GM19023 (cell line): Measurements from ENCODE around the gene TCF7L1.

Experiments
- ATAC-seq: cut with Tn5 transposase; IDR thresholded peaks from one replicate; pipeline ENCODE4 v1.9.1; 2021; ENCODE audit warnings: mild to moderate bottlenecking, moderate library complexity; ENCODE audit not compliant: unreplicated experiment

TCF7L1 gene

DNA sequence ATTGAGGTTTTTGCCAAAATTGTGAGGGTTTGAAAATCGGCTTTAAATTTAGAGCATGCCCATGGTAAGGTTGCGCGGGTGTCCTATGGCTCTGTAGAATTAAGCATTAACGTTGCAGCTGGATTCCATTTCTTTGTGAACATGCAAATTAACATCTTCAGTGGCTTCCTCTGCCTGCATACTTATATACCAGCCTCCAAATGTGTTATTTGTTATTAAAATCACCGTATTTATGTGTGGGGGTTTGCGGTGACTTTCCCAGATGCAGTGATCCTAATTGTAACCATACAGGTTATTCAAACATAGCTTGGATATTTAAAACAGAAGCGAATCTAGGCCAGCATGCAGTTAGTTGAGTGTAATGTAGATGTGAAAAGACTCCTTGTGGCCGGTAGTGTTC, 114.4 kb downstream of the TCF7L1 start:
- no peak for ATAC-seq

DNA sequence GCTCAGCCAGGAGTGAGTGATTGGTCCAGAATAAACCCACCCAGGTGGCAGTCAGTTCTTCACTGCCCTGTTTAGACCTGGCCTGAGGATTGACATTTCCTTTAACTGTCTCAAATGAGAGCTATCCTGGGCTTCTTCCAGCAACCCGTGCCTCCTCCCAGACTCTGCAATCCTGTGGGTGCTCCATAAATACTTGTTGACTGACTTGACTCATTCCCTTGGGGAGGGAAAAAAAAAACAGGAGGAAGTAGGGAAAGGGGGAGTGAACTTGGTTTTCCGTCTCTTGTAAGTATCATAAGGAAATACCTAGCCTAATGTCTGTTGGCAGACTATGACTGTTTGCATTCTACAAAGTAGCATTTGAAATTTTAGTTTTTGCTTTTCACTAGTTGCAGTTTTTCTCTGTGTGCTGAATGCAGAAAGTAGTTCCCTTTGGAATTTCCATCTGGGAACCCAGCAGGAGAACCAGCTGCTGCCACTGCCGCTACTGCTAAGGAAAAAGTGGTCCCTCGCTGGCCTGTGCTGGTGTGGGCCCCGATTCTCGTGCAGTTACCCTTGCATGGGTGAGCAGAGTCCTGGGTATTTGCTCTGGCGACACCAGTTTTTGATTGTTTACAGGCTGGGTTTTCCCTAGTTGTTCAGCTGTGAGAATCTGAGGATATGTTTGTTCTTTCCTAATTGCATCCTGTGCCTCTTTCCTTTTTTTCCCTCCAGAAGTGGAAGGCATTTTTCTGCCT, 115.7 kb downstream of the TCF7L1 start:
- no peak for ATAC-seq

DNA sequence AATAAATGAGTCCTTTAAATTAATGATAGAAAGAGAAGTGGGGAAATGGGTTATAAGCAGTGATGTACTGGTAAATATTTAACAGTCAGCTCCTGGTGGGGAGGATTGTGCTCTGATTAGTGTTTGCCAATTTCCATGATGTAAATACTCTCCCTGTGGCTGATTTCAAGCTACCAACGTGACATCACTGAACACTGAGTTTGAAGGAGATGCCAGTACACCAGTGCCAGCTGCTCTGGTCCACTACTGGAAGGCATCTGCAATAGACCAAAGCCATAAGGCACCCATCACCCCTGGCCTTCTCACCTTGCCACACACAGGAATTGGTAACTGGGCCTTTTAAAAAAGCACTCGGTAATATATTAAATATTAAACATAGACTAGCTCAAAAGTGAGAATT, 116.9 kb downstream of the TCF7L1 start:
- ATAC-seq = no peak

DNA sequence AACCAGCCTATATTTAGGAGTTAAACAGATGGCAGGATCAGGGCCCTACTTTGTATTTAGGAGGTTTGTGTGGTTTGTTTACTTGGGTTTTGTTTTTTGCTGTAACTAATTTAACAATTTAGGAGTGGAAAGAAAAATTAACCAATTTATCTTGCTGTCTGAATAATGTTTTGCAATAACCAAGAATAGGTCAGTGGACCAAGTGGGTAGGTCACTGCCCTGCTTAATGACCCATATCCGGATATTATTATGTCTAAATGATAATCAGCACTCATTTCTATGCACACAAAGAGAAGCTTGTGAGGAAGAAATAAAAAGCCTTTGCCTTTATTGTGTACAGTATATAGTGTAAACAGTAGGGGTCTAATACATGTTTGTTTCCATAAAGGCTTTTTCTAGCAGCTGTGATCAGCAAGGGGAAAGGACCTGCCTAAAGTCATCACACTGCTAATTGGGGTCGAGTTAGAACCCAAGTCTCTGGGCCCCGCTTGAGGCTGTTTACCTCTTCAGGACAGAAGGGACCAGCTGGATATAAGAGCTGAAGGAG, 118.0 kb downstream of the TCF7L1 start:
- no peak for ATAC-seq

DNA sequence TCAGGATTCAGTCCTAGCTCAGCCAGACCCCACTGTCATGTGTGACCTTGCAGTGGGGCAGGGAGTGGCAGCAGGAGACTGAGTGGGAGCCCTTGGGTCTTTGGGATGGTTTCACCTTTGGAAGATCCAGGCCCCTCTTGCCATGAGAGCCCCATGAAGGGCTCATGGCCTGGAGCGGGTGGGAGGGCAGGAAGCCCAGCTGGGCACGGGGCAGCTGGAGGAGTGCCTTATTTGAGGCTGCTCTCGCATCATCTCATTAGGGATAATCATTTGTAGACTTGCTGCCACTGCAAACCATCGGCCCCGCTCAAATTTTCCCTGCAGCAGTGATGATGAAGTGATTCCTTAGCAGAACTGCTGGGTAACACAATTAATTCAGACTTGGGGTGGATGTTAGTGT, 120.7 kb downstream of the TCF7L1 start:
- ATAC-seq = no peak

DNA sequence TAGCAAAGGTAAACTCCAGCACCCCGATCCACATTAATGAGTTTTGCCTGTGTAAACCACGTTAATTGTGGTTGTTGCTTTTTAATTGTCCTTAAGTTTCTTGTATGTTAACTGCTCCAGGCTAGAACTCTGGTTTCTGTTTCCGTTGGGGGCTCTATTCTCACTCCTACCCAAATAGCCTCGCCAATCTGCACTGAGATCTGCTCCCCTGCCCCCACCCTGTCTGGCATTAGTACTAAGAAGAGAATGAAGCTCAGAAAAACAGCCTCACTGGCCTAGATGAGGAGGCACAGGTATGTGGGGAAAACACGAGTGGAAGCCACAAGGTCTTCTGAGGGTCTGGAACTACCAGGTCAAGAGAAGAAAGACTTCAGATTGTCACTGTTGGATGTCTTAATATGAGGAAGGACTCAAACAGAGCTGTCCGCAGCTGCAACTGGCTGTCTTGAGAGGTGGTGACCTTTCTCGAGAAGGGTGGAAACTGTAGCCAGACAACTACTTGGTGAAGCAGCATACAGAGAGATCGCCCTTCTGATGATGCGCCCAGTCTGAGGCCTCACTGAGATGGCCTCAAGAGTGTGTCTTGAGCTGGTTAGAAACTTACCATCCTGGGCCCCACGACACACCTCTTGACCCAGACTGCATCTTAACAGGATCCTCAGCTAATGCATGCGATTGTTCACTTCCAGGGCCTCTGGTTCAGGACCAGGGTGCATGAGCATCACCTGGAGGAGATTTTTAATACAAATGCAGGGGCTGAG, 121.5 kb downstream of the TCF7L1 start:
- no peak for ATAC-seq

DNA sequence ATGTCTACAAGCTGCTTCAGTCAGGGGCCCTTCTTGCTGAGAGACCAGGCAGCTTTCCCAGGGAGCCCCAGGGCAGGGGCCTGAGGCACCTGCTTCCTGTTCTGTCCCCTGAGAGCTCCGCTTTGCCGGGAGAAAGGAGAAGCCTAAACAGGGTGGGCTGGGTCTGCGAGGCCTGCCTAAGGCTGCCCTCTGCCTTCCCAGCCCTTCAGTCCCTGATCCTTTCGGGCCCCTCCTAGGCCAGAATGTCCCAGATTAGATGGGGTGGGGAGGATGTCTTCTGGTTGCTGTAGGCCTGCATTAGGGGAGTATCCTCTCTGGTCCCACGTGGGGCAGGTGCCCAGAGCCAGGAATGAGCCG, 122.2 kb downstream of the TCF7L1 start:
- no peak for ATAC-seq

DNA sequence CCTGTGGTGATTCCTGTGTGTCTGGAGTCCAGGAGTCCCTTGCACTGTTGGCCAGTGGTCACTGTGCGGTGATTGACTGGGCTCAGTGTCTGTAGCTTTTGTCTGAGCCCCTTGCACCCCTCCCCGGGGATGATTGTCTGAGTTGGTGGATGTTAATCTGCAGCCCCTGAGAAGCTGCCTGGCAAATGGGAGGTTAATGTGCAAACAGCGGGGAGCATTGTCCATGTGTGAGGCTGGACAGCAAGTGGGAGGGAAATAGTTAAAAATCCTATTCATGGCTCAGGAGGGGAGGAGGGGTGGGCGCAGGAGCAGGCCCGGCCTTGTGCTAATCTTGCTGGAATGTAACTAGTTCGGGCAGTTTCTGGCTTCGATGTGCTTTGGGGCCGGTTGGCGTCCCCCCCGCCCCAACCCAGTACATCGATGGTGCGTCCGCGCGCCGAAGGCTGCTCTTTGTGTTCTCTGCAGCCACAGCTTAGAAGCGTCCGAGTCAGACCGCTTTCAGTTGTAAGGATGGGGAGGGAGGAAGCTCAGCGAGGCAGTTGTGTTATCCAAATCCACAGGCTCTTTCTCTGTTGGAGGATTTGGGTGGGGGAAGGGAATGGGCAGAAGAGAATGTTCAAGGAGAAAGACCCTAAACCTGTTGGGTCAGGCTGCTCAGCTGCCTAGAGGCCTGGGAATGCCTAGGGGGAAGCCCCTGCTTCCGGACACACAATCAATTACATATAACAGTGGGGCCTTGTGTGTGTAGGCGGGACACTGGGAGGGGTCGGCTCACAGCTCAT, 122.8 kb downstream of the TCF7L1 start:
- no peak for ATAC-seq

DNA sequence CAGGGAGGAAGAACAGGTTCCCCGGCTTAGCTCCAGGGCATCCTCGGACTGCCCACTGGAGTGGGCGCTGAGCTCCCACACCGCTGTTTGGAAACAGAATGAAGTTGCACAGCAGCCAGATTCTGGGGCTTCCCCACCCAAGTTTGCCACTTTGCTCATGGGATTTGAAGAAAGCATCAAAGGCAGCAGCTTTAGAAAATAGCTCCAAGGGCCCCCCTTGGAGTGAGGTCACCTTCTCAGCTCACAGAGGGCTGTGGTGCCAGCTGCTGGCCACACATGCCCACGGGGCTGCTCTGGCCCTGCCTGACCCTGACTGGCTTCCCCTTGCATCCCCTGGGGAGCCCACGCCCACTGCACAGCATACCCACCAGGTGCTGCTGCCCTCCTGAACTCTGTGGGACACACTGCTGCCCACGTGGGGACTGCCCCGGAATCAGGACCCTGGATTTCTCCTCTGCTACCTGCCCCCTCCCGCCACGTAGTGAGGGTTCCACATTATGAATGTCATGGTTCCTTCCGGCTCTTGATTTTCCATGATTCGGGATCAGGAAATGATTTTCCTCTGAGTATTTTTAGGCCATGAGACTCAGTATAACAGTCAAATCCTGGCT, 124.3 kb downstream of the TCF7L1 start:
- ATAC-seq = no peak

DNA sequence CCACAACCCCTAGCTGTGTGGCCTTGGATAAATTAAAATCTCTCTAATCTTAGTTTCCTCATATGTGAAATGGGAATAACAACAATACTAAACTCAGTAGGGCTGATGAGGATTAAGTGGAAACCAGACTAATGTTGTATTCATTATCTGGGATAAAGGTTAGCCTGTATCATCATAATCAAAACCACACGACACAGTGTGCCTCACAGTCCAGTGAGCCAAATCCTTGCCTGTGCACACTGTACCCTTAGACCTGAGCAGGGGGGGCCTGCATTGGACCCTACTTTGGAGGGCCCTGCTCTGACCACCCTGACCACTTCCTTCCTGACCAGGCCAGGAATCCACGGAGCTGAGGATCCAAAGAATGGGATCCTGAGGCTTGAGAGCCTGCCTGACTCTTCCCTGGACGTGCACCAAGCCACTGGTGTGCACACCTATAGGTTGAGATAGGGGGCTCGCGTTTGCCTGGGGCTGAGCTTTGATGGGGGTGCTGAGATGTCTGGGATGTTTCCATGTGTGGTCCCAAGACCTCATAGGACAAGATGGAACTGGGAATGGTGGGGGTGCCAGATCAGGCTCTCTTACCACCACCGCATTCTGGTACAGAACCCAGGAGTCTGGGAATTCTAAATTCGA, 124.9 kb downstream of the TCF7L1 start:
- ATAC-seq = no peak

DNA sequence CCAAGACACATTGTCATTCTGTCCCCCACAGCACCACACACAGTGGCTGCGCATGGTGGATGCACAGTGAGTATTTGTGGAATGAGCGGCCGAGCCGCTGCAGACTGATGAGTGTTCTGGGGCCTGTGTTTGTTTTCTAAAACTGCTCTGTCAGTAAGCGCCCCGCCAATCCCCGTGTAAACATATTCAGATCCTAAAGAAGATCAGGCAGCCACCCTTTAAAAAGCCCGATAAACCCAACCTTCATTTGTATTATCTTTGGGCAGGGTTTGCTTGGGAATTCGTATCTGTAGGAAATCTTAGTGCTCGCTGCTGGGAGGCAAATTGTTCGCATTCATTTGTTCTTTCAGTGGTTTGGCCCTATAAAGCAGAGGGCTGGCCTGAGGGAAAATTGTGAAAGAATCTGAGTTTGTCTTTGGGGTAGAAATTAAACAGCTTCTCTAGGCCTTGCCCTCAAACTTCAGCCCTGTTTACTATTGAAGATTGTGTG, 126.0 kb downstream of the TCF7L1 start:
- ATAC-seq = no peak

DNA sequence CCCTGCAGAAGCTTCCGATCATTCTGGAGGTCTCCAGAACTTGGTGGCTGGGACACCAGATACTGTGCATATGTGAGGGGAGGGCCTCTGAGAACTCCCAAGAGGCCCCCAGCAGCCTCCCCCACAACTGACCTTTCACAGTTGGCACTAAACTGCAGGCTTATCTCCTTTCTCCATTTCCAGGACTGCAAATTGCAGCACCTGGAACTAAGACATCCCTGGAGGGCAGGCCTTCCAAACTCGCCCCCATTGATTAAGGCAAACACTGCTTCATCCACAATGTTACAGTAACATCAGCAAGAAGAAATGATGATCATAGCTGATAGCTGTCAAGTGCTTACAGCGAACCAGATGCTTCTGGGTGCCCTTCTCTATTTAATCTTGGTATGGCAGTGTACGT, 126.7 kb downstream of the TCF7L1 start:
- ATAC-seq = no peak

DNA sequence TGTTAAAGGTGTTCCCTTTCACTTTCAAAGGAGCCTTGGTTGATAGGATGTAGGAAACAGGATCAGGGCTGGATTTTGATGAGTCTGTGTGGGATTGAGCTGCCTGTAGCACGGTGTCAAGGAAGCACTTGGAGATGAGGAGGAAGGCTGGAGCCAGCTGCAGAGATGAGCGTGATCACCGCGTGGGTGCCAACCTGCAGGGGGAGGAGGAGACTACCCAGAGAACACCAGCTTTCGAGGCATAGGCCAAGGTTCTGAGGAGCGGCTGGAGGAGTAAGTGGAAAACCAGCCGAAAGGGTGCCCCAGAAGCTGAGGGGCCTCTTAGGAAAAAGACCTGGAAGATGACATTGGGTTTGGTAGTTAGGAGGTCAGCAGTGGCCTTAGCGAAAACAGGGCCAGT, 130.4 kb downstream of the TCF7L1 start:
- ATAC-seq = no peak

DNA sequence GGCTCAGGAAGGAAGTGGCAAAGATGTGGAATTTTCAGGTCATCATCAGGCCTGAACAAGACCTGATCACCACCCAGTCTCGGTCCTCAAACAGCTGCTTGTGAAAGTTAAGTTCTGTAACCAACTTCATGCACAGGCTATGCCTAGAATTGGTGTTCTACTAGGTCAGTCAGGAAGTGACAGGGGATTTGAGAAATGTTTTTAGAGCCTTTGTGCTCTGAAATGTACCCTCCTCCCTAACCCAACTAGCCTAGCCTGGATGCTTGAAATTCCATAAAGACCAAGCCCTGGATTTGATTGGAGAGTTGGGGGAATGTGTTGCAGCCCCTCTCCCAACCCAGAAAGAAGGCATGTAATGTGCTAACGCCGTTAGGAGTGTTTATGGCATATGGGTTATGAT, 131.3 kb downstream of the TCF7L1 start:
- no peak for ATAC-seq

DNA sequence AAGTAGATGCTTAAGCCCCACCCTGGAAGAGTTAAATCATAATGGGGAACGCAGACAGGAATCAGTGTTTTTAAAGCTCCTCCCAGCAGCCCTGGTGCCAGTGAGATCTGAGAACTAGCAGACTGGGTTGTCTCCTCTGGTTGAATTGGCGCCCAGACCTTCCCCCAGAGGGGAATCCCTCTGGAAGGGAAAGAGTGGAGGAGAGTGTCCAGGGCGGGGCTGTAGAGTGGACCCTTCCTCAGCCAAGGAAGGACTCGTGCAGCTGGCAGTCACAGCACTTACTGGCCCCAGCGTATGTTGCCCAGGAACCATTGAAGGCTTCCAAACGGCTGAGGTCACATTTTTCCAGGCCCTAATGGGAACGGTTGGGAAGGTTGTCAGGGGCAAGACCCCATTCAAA, 132.1 kb downstream of the TCF7L1 start:
- no peak for ATAC-seq

DNA sequence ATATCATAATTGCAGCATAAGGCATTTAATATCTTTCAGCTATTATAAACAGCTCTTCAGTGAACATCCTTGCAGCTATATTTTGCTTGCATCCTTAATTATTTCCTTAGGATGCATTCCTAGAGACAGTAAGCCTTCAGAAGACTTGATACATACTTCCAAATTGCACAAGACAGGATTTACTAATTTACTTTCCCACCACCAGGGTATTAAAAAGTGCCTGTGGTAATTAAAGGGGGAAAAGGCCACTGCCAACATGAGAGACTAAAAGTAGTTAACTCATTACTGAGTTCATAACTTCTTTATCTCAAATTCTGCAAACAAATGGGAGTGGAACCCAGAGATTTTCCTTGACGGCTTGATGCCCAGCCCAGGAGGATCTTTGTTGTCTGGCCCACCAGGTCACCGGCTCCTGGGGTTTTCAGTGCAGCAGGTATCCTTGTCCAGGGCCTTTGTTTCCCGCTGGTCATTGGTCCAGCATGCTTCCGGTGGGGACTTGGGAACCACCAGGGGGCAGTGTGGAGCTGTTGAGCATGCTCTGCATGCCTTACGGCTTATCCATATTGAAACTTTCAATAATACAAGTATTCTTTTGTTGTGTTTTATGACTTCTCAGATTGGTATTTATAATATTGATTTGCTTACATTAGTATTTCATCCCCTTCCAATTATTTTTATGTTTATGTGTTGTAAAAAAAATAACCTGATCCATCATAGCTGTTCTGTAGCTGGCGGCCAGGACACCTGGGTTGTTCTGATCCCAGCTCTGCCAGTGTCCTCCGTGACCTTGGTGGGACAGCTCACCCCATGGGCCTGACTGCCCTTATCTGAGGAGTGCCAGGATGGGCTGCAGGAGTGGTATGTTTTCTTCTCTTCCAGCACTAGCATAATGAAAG, 133.2 kb downstream of the TCF7L1 start:
- peak; percentile 89 for ATAC-seq

DNA sequence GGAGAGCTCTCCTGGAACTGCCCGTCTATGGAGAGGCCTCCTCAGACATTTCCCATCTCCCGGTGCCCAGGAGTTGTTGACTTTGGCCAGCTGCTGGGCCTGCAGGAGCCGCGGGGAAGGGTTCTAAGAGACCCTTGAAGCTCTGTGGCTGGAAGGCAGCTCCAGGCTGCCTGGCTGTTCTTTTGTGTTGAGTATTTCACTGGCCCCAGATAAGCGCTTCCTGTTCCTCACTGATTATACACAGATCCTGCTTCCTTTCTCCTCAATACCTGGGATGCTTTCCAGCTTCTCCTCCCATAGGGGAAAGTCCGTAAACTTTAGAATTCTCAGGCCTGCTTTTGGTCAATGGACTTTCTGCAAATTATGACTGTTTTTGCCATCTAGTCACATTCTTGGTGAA, 136.8 kb downstream of the TCF7L1 start:
- ATAC-seq = no peak

DNA sequence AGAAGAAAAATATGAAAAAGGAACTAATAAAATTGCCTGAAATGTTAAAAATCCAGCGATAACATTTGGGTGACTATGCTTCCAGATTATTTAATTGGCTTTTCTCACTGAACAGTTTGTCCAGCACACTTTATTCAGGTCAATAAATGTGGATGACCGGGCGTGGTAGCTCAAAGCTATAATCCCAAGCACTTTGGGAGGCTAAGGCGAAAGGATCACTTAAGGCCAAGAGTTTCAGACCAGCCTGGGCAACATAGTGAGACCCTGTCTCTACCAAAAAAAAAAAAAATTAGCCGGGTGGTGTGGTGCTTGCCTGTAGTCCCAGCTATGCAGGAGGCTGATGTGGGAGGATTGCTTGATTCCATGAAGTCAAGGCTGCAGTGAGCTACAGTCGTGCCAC, 139.2 kb downstream of the TCF7L1 start:
- no peak for ATAC-seq
